B cell (primary cell): ENCODE data around the gene DCTD. TPM values are rescaled to one million over a fixed set of nuclear protein-coding genes. Genes with fewer than 3 reads are reported as not detected.

Experiments
- ATAC-seq: fragments of 200-7000 bp; cut with Tn5 transposase; one replicate; pipeline ENCODE4 v1.10.0; 2021; ENCODE audit warnings: low read depth, mild to moderate bottlenecking, moderate number of reproducible peaks, moderate library complexity
- CTCF ChIA-PET: fragments of 350-600 bp; sonication (Branson Sonifier 250); formaldehyde crosslinking; loops from one replicate; lab custom pipeline; 2021; ENCODE audit warnings: antibody characterized with exemption, inconsistent platforms; lab: Charles Lee
- POLR2A ChIA-PET: fragments of 350-600 bp; sonication (Branson Sonifier 250); formaldehyde crosslinking; loops from one replicate; lab custom pipeline; 2021; ENCODE audit warnings: antibody characterized with exemption; lab: Charles Lee
- DNase-seq: peaks from one replicate; pipeline ENCODE4 v3.0.0; 2013
- H2AFZ ChIP-seq: 2 replicates; pipeline ENCODE4 v1.6.1; 2012; ENCODE audit warnings: mild to moderate bottlenecking, low read depth, low read length; ENCODE audit not compliant: insufficient read depth, poor library complexity, severe bottlenecking
- H3K27ac ChIP-seq, 2 donors: 1 replicate in 1 of 2; 2 replicates in 1 of 2; pipeline ENCODE4 v1.5.1; 2012 to 2013; ENCODE audit warnings: low read length in 2 of 2, mild to moderate bottlenecking in 2 of 2, moderate library complexity in 1 of 2
- H3K27me3 ChIP-seq, 4 experiments: fragments of 200-600 bp in 1 of 4; sonication (generic) in 1 of 4; replicated peaks in 1 of 4; 1 replicate in 2 of 4; 2 replicates in 2 of 4; pipeline versions ENCODE4 v1.6.1 to v1.7.0; 2013 to 2016; ENCODE audit warnings: low read length in 3 of 4, mild to moderate bottlenecking in 2 of 4, mixed read lengths in 1 of 4, moderate library complexity in 1 of 4; ENCODE audit not compliant: insufficient read depth in 4 of 4, control insufficient read depth in 3 of 4; ENCODE audit errors: control extremely low read depth in 1 of 4
- H3K36me3 ChIP-seq, 2 experiments: replicated peaks in 1 of 2; 1 replicate in 1 of 2; 2 replicates in 1 of 2; pipeline versions ENCODE4 v1.6.1 to v1.7.1; 2013; ENCODE audit warnings: low read length in 1 of 2; ENCODE audit not compliant: insufficient read depth in 2 of 2, control insufficient read depth in 1 of 2; ENCODE audit errors: control extremely low read depth in 1 of 2, extremely low read depth in 1 of 2
- H3K4me1 ChIP-seq, 2 donors: fragments of 200-600 bp in 1 of 2; sonication (generic) in 1 of 2; 1 replicate in 1 of 2; 2 replicates in 1 of 2; pipeline versions ENCODE4 v1.5.1 to v1.6.1; 2013 to 2017; ENCODE audit warnings: low read length in 2 of 2; ENCODE audit not compliant: control insufficient read depth in 2 of 2, insufficient read depth in 2 of 2
- H3K4me2 ChIP-seq: replicated peaks from 2 replicates; pipeline ENCODE3; 2012; ENCODE audit warnings: mild to moderate bottlenecking, low read depth, low read length; ENCODE audit not compliant: poor library complexity, severe bottlenecking
- H3K4me3 ChIP-seq, 5 experiments: fragments of 200-600 bp in 1 of 5; sonication (generic) in 1 of 5; 1 replicate in 3 of 5; 2 replicates in 2 of 5; pipeline versions ENCODE4 v1.5.1 to v1.7.0; 2011 to 2016; ENCODE audit warnings: low read length in 4 of 5, mild to moderate bottlenecking in 4 of 5, low read depth in 2 of 5, control low read depth in 1 of 5, moderate library complexity in 1 of 5; ENCODE audit not compliant: insufficient read depth in 1 of 5; ENCODE audit errors: control extremely low read depth in 1 of 5, extremely low read depth in 1 of 5
- H3K79me2 ChIP-seq: fragments of 200-600 bp; sonication (generic); one replicate; pipeline ENCODE4 v1.6.0; 2016; ENCODE audit warnings: low read length; ENCODE audit not compliant: control insufficient read depth, insufficient read depth
- H3K9ac ChIP-seq: fragments of 200-600 bp; sonication (generic); 2 replicates; pipeline ENCODE4 v1.6.1; 2017; ENCODE audit warnings: mild to moderate bottlenecking, low read length, moderate library complexity
- H3K9me3 ChIP-seq, 3 donors: one replicate each; pipeline versions ENCODE4 v1.6.1 to v1.7.1; 2013; ENCODE audit warnings: low read length in 2 of 3; ENCODE audit not compliant: control insufficient read depth in 2 of 3, insufficient read depth in 1 of 3; ENCODE audit errors: control extremely low read depth in 1 of 3
- H4K20me1 ChIP-seq: 2 replicates; pipeline ENCODE4 v1.6.0; 2012; ENCODE audit warnings: mild to moderate bottlenecking, low read length; ENCODE audit not compliant: insufficient read depth, control insufficient read depth, poor library complexity, severe bottlenecking
- H3K27ac Mint-ChIP-seq: one replicate; pipeline ENCODE4 v1.8.0; 2021; ENCODE audit warnings: mixed read lengths
- H3K27me3 Mint-ChIP-seq: one replicate; pipeline ENCODE4 v1.8.0; 2021; ENCODE audit warnings: mixed read lengths
- H3K4me1 Mint-ChIP-seq: one replicate; pipeline ENCODE4 v1.8.0; 2021; ENCODE audit warnings: mixed read lengths
- H3K4me3 Mint-ChIP-seq: one replicate; pipeline ENCODE4 v1.8.0; 2021; ENCODE audit warnings: mixed read lengths
- H3K9me3 Mint-ChIP-seq: one replicate; pipeline ENCODE4 v1.8.0; 2022; ENCODE audit warnings: mixed read lengths; ENCODE audit not compliant: insufficient read depth
- CTCF ChIP-seq: fragments of 200-600 bp; IDR thresholded peaks from one replicate; pipeline ENCODE4 v1.8.0; 2022; ENCODE audit warnings: antibody characterized with exemption, mild to moderate bottlenecking
- EZH2 ChIP-seq: IDR thresholded peaks from 2 replicates; pipeline ENCODE4 v1.6.1; 2012; ENCODE audit warnings: borderline replicate concordance, low read depth, mild to moderate bottlenecking, moderate library complexity, low read length; ENCODE audit not compliant: insufficient read depth, poor library complexity, severe bottlenecking
- WGBS: methylation state at CpG from one replicate; pipeline ENCODE4 v1.1.5; 2013; ENCODE audit warnings: missing lambda C conversion rate; ENCODE audit not compliant: insufficient coverage; 5-methylcytosine and 5-hydroxymethylcytosine counted together
- intact Hi-C: fragments of 100-400 bp; cut with micrococcal nuclease; formaldehyde crosslinking; loops from one replicate; pipeline ENCODE4 v1.10.0; 2022
- polyA plus RNA-seq: library from polyadenylated mRNA; depleted of rRNA; stranded (reverse); fragments of >200 nt; gene quantifications from 2 replicates; pipeline ENCODE4 v1.2.3, GENCODE V29; 2012
- total RNA-seq, 2 donors: library from RNA; stranded (reverse); fragments of 120-200 nt in 1 of 2; gene quantifications; 1 replicate in 1 of 2; 2 replicates in 1 of 2; pipeline versions ENCODE4 v1.2.3 to v1.2.4, GENCODE V29; 2013 to 2022

Gene DCTD
- total and polyA plus RNA-seq, 2 donors (not counting 1 experiment from before 2014, with no cell fraction given), result 61.0 to 75.8 TPM

DNA sequence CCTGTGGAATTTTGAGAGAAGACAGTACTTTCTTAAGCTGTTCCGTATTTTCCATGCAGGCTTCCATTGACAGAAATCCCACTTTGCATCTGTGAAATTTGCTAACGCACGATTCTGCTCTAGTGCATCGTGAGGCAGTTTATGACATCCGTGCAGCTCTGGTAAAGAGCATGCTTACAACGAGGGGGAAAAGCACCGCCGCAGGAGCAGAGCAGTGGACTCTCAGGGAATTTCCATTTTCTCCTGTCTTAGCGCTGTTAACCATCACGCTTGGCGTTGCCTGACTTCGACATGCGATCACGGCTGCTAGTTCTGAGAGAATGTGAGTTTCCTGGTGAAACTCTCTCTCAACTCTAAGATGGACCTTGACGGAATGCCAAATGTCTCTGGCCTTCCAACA is 43.9 kb downstream of the DCTD start:
- H3K27me3 ChIP-seq, result peaks cover 0 to 66% (median 40%) of the 10 kb centered on the region in 4 experiments
- POLR2A ChIA-PET, result no interaction called here
- no peak overlapping the region for H2AFZ ChIP-seq
- Mint-ChIP-seq H3K9me3 (no peaks in the 10 kb centered on the region), H3K27me3 (peaks cover 70% of the 10 kb centered on the region), H3K4me1 (peaks cover 15% of the 10 kb centered on the region), H3K4me3 (no peak overlapping the region), H3K27ac (no peak overlapping the region)
- no peaks in the 10 kb centered on the region for H3K79me2 ChIP-seq
- TF ChIP-seq EZH2 (no peak), CTCF (no peak)
- no peak overlapping the region for H3K4me3 ChIP-seq
- intact Hi-C loops, result no loop called here
- ATAC-seq (no peak), DNase-seq (no peak)
- H3K9me3 ChIP-seq, result peaks cover 0 to 27% (median 2%) of the 10 kb centered on the region in 3 donors
- no peak overlapping the region for H3K9ac ChIP-seq
- CTCF ChIA-PET, result no interaction called here
- H3K36me3 ChIP-seq, result peaks cover 0 to 2% of the 10 kb centered on the region in 2 experiments
- 97% methylated on average over 7 of the region's 15 CpGs for WGBS
- no peaks in the 10 kb centered on the region for H4K20me1 ChIP-seq
- H3K27ac ChIP-seq, result no peak overlapping the region
- H3K4me1 ChIP-seq, result peaks cover 15 to 17% of the 10 kb centered on the region in 2 donors
- no peak overlapping the region for H3K4me2 ChIP-seq

DNA sequence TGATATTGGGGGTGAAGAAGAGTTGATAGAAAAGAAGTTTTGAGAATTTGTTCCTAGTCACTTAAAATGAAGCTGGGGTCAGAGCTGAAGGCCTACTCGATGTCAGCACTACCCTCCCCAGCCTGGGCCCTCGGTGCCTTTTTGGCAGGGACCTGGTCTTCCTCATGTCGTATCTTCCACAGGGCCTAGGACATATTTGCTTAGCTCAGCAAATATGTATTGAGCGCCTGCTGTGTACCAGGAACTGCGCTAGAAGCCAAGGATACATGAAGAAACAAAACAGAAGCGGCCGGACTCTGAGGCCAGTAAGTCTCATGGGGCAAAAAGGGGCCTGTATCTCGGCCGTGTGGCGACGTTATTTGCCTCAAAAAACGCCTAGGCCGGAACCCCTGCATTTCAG is 44.3 kb downstream of the DCTD start:
- peaks cover 0 to 2% of the 10 kb centered on the region in 2 experiments for H3K36me3 ChIP-seq
- no peak for ATAC-seq
- Mint-ChIP-seq H3K4me1 (peaks cover 15% of the 10 kb centered on the region), H3K9me3 (no peaks in the 10 kb centered on the region), H3K27ac (no peak overlapping the region), H3K27me3 (peaks cover 68% of the 10 kb centered on the region), H3K4me3 (no peak overlapping the region)
- no peak overlapping the region for H2AFZ ChIP-seq
- no peak for TF ChIP-seq CTCF
- TF ChIP-seq EZH2, result no peak
- H3K27ac ChIP-seq, result no peak overlapping the region
- H3K79me2 ChIP-seq, result no peaks in the 10 kb centered on the region
- H3K4me3 ChIP-seq, result no peak overlapping the region
- peaks cover 0 to 27% (median 2%) of the 10 kb centered on the region in 3 donors for H3K9me3 ChIP-seq
- intact Hi-C loops, result no loop called here
- 95% methylated on average over 13 of the region's 13 CpGs for WGBS
- H3K4me2 ChIP-seq, result no peak overlapping the region
- POLR2A ChIA-PET, result no interaction called here
- H4K20me1 ChIP-seq, result no peaks in the 10 kb centered on the region
- peaks cover 0 to 66% (median 38%) of the 10 kb centered on the region in 4 experiments for H3K27me3 ChIP-seq
- no peak overlapping the region for H3K9ac ChIP-seq
- peaks cover 15 to 17% of the 10 kb centered on the region in 2 donors for H3K4me1 ChIP-seq
- no peak for DNase-seq
- CTCF ChIA-PET, result no interaction called here
